Ammon's horn (tissue), 1 donor: ENCODE measurements around the gene POLH.
"Not testable (repeated sequence)": the region's sequence is repeated elsewhere in the genome, so short reads cannot be mapped to it uniquely, and the experiment has no call there.

Experiments used
- DNase-seq: peaks from one replicate; pipeline ENCODE4 v3.0.0-alpha.2; 2016; ENCODE audit warnings: low spot score

POLH gene

DNA sequence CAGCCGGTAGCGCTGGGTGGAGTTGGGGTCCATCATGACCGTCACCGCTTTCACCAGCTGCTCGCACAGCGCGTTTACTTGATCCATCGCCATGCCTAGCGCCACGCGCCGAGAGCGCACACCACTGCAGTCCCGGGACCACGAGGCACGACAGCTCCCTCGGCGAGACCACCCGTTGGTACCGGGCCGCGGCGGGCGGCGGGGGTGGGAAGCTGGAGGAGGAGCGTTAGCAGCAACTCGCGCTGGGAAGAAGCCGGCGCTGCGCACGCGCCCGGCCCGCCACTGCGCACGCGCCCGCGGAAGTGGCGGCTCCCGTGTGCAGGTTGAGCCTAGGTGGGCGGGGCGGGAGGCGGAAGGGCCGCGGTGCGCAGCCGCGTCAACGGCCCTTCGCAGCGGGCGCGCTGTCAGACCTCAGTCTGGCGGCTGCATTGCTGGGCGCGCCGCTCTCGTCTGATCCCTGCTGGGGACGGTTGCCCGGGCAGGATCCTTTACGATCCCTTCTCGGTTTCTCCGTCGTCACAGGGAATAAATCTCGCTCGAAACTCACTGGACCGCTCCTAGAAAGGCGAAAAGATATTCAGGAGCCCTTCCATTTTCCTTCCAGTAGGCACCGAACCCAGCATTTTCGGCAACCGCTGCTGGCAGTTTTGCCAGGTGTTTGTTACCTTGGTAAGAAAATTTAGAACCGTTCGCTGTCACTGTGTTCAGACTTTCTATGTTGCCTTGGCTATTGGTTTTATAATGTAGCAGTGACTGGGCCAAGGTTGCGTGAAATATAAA lies at the start of gene POLH, which contains the start of gene XPO5:
TSS of gene POLH (plus strand) at position 414 of the 780 bp plus-strand sequence. CDS start 6,135 bp downstream, outside the sequence.
TSS of gene XPO5 (minus strand) at position 267 of the 780 bp plus-strand sequence. CDS start at position 93, 174 bp downstream.
- peak; percentile 94 for DNase-seq

DNA sequence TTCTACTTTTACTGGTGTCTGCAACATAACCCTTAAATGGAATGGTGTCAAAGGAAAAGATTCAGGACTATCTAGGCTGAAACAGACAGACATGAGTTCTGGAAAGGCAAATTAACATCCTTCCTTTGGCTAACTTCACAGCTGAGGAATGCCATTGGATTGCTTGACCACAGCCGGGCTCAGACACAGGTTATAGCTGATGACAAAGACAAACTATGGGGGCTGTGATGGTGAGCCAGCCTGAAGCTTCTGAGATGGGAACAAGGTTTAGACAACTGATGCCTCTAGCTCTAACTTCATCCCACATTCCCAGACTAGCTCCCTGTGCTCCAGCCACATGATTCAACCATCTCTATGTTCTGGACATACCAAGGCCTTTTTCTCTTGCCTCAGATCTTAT lies 43.8 kb upstream of the POLH start:
- no peak for DNase-seq

DNA sequence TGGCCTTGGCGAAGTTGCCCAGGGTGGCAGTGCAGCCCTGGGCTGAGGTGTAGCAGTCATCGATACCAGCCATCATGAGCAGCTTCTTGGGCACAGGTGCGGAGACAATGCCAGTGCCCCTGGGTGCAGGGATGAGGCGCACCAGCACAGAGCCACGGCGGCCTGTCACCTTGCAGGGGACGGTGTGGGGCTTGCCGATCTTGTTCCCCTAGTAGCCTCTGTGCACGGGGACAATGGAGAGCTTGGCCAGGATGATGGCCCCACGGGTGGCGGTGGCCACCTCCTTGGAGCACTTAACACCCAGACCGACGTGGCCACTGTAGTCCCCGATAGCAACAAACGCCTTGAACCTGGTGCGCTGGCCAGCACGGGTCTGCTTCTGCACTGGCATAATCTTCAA lies 37.0 kb upstream of the POLH start:
- not testable (repeated sequence) for DNase-seq

DNA sequence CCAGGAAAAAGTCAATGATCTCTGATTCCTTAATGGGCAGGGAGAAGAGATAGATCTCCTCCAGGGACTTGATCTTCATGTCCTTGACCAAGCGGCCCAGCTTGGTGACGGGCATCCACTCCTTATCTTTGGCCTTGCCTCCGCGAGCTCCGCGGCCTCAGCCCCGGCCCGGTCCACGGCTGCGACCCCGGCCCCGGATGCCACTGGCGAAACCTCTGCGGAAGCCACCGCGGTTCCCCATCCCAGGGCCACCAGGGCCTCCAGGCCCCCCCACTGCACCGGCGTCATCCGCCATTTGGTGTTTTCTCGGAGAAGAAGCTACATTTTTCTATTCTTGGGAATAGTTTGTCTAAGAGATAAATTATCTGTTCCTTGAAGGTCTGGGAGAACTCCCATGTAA lies 36.6 kb upstream of the POLH start:
- DNase-seq: not testable (repeated sequence)

DNA sequence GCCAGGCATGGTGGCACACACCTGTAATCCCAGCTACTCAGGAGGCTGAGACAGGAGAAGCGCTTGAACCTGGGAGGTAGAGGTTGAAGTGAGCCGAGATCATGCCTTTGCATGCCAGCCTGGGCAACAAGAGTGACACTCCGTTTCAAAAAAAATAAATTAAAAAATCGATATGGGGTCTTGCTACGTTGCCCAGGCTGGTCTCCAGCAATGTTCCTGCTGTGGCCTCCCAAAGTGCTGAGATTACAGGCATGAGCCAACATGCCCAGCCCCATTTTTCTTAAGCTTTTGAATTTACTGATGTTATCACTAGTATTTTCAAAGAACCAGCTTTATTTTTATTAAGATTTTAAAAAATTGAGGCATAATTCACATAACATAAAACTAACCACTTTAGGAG lies 35.5 kb upstream of the POLH start:
- no peak for DNase-seq

DNA sequence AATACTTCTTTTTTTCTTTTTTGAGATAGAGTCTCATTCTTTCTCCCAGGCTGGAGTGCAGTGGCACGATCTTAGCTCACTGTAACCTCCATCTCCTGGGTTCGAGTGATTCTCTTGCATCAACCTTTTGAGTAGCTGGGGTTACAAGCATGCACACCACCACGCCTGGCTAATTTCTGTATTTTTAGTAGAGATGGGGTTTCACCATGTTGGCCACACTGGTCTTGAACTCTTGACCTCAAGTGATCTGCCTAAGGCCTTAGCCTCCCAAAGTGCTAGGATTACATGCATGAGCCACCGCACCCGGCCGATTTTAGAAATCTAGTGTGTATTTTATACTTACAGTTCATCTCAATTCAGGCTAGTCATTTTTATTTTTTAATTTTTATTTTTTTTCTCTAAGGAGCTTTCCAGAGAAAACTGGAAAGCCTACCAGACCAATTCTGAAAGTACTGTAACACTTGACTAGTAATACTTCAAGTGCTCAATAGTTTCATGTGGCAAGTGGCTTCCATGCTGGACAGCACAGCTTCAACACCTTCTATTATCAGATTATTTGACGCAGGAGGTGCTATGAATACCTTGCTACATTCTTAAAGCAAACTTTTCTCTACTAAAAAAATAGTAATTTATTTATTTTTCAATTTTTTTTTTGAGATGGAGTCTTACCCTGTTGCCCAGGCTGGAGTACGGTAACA lies 34.1 kb upstream of the POLH start:
- no peak for DNase-seq

DNA sequence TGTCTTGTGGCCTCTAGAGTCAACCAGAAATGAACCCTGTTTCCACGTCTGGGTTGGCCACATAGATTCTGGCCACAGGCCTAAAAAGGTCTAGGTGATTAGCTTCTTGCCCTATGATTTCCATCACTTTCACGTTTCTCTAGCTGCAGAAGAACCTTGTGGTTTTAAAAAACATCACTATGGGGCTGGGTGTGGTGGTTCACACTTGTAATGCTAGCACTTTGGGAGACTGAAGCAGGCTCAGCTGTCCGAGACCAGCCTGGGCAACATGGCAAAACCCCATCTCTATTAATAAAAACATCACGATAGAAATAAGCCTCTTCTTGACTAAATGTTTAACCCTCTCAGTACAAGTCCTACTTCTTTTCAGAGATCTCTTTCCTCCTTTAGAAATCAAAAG lies 31.5 kb upstream of the POLH start:
- DNase-seq: no peak

DNA sequence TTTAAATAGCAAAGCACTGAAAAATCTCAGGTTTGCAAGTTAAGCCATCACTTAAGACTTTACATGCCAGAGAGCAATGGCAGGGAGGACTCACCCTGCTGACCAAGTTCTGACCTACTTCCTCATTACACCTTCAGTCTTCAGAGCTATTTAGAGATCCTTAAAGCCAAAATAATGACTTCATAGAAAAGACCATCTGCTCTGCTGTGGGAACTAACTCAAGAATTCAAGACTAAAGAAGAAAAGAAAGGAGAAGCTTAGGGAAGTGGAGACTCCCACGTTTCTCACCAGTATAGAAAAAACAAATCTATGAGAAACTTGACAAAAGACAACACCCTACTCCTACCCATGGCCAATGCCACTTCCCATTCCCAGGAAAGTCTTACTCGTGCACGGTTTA lies 28.8 kb upstream of the POLH start:
- DNase-seq: no peak

DNA sequence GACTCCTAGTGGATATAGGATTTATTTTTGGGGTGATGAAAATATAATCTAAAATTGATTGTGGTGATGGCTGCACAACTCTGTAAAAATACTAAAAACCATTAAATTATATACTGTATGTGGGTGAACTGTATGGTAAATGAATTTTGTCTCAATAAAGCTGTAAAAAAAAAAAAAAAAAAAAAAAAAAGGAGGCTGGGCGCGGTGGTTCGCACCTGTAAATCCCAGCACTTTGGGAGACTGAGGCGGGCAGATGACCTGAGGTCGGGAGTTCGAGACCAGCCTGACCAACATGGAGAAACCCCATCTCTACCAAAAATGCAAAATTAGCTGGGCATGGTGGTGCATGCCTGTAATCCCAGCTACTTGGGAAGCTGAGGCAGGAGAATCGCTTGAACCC lies 18.4 kb upstream of the POLH start:
- not testable (repeated sequence) for DNase-seq

DNA sequence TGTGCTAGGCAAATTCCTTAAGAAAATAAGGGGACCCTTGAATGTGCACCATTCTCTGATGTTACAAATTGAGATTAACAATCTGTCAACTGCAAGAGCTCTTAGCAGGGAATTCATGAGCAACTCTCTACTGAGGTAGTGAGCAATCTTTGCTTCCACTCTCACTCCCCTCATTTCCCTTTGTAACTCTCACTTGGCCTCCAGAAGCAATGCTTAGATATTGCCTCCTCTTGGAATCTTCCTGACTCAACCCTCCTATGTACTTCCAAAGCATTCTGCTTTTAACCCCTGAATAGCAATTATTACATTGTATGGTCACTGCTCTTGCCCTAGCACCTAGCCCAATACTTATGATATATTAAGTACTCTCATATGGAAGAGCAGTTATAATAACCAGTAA lies 16.7 kb upstream of the POLH start:
- no peak for DNase-seq

DNA sequence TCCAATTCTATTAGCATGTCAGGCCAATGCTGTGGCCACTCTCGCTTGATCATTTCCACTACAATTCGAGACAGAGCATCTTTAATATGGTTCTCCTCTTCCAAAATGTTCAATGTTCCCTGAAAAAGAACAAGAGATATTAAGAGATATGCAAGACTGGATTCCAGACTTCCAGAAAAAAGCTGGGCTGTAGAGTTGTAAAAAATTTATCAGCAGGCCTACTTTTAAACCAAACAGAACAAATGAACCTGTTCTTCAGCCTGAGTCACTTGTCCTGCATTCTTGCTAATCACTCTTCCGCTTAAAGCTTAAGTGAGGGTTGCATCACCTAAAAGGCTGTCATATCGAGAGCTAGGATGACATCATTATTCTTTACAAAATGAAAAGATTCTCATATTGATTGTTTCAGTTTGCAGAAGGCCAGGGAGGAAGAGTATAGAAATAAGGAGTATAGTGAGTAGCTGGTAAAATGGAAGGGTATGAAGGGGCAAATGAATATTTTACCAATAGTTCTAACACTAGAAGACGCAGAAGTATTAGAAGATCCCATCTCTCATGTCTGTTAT lies 5.0 kb upstream of the POLH start:
- no peak for DNase-seq

DNA sequence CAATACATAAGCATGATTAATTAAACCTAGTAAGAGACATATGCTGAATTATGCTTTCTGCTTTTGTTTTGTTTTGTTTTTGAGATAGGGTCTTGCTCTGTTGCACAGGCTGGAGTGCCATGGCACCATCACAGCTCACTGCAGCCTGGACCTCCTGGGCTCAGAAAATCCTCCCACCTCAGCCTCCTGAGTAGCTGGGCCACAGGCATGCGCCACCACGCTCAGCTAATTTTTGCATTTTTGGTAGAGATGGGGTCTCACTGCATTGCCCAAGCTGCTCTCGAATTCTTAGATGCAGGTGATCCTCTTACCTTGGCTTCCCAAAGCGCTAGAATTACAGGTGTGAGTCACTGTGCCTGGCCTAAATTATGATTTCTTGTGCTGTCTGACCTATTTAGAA lies 4.0 kb upstream of the POLH start:
- no peak for DNase-seq

DNA sequence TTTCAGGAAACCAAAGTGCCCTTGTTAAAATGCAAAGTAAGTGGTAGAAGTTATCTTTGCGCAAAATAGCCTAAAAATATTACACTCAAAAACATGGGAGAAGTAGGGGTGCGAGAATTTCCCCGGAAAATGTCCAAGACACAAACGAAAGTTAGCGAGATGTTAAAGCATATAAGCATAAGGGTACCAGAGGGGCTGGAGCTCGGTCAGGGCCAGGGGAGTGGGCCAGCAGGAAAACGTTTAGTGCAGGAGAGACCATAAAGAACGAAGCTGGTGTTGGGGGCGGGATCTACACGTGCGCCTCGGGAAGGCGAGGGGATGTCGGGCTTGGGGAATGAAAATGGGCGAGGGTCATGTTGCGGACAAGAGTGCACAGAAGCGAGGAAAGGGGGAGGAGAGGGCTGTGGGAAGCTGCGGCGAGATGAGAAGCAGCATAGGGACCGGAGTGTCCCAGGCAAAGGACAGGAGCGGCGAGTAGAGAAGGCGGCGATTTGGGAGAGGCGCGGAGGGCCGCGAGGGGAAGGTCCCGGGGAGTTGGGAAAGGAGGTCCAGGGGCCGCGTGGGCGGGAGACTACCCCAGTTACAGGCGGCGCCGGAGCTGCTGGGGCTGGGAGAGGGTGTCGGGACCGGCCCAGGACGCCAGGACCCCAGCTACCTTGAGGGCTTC lies 747 bp upstream of the POLH start:
- DNase-seq: peak; percentile 10

DNA sequence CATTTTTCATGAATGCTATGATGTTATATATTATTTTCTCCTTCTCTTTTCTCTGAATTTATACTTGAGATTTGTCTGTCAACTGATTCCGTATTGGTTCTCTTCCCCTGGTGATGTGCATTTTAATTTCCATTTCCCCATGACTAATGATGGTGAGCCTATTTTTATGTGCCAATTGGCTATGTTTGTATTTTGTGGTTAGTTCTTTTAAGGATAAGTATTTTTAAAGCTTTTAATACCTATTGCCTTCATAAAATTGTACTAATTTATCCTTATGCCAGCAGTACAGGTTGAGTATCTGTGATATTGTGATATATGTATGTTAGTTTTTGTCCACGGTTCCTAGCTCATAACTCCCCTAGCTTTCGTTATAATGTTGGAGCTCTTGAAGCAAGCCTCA lies 2.8 kb downstream of the POLH start:
- no peak for DNase-seq

DNA sequence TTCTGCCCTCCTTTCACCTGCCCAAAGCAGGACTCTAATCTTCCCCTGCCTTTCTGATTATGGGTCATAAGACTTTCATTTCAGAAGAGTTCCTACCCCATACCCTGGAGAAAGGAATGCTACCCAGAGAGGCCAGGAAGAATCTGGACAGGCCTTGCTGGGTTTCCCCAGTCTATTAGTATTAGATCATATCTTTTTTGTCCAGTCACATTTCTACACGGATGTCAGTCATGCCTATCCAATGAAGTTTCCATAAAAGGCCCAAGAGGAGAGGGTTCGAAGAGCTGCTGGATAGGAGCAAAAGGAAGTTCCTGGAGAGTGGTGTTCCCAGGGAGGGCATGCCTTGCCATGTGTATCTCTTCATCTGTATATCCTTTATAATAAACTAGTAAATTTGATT lies 3.2 kb downstream of the POLH start:
- DNase-seq: no peak

DNA sequence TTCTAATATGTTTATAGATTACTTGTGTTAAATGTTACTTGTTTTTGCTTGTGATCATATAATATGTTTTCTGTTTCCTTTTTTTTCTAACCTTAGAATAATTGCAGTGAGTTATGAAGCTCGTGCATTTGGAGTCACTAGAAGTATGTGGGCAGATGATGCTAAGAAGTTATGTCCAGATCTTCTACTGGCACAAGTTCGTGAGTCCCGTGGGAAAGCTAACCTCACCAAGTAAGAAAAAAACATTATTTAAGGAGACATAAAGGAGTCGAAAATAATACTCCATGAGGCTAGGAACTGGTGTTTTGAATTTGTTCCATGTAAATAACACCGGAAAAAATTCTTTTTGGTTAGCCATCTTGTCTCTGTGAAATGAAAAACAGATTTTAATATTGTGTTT lies 6.9 kb downstream of the POLH start:
- no peak for DNase-seq

DNA sequence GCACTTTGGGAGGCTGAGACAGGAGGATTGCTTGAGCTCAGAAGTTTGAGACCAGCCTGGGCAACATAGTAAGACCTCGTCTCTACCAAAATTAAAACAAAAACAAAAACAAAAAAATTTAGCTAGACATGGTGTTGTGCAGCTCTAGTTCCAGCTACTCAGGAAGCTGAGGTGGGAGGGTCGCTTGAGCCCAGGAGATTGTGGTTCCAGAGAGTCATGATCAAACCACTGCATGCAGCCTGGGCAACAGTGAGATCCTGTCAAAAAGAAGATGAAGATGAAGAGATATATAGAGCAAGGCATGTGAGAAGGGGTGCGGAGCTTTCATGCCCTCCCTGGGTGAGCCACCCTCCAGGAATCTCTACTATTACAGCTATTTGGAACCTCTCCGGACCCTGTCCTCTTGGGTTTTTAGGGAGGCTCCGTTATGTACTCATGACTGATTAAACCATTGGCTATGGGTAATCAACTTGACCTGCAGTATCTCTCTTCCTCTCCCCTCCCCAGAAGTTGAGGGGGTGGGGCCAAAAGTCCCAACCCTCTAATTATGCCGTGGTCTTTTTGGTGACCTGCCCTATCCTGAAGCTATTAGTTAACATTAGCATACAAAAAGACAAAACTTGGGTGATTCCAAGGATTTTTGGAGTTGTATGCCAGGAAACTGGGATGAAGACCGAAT lies 9.0 kb downstream of the POLH start:
- no peak for DNase-seq

DNA sequence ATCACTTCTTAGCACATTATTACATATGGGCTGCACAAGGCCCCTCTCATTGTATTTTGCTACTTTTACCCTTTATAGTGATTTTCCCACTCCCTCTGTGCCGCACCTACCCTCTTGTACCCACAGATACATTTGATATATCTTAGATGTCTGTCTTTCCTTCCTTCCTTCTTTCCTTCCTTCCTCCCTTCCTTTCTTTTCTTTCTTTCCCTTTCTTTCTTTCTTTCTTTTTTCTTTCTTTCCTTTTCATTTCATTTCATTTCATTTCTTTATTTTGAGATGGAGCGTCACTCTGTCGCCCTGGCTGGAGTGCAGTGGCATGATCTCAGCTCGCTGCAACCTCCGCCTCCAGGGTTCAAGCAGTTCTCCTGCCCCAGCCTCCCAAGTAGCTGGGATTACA lies 12.2 kb downstream of the POLH start:
- no peak for DNase-seq

DNA sequence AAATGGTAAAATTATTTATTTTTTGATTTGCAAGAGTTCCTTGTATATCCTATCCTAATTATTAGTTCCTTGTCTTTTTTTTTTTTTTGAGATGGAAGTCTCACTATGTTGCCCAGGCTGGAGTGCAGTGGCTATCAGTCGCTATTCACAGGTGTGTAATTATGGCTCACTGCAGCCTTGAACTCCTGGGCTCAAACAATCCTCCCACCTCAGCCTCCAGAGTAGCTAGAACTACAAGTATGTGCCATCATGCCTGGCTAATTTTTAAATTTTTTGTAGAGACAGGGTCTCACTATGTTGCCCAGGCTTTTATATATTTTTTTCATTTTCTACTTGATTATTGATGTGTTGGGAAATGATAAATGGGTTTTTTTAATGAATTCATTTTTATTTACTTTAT lies 13.6 kb downstream of the POLH start:
- not testable (repeated sequence) for DNase-seq

DNA sequence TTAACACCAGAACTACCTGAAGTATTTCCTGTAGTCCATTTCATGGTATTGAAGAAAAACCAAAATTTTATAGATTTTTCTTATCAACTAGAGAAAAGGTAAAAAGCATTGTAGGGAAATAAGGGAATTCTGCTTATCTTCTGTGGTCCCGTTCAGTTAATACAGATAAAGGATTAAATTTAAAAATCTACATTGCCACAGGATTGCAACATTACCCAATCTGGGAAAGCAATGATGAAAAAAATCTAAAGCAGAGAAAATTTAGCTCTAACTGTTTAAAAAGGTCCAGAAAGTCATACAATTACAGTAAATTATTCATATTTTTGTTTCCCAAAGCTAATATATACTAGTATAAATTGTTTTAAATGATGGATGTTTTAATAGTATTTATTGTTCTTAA lies 18.0 kb downstream of the POLH start:
- no peak for DNase-seq

DNA sequence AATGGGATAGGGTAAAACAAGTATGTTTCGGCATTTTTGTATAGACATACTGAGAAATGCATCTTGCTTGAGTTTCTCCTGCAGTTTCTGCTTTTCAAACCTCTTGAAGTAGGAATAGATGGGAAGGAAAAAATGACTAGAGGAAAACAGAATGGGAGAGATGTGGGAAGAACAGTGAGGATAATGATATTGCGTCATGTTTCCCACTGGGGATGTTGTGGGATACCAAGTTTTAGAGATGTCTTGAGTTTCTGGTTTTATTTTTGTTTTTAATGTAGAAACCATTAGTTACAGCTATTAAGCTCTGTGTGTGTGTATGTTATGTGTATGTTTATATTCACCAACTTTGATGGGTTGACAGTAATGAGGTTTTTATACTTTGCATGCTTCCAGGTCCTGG lies 24.6 kb downstream of the POLH start:
- DNase-seq: no peak

DNA sequence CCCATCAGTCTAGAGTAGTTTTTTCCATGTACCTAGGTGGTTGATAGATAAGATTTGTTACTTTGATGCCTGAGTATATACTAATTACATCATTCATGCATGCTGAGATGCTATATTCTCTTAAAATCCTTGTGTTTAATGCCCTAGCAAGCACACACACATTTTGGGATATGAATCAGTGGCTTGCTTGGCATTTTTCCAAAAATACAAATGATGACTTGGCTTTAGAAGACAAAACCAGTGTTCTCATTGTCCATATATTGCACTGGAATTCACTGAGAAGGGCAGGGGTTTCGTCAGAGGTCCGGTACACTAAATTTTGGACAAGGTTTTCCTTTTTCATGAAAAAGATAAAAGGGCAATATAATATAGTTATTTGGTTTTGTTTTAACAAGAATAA lies 28.2 kb downstream of the POLH start:
- no peak for DNase-seq
